Activated CD4-positive, alpha-beta memory T cell treated with anti-CD3 and anti-CD28 coated beads, Interleukin-2, amount 10 ng/mL, durations not matched to agents 7 days and 5 days (primary cell): ENCODE data around the gene GABBR1. TPM values are rescaled to one million over a fixed set of nuclear protein-coding genes. Genes with fewer than 3 reads are reported as not detected.

Source experiments
- CTCF ChIA-PET: fragments of 350-600 bp; sonication (Branson Sonifier 250); formaldehyde crosslinking; loops from one replicate; lab custom pipeline; 2021; ENCODE audit warnings: antibody characterized with exemption, inconsistent platforms; lab: Charles Lee
- POLR2A ChIA-PET: fragments of 350-600 bp; sonication (Branson Sonifier 250); formaldehyde crosslinking; loops from one replicate; lab custom pipeline; 2021; ENCODE audit warnings: antibody characterized with exemption; lab: Charles Lee
- DNase-seq: peaks from one replicate; pipeline ENCODE4 v3.0.0-alpha.2; 2020
- H3K27ac Mint-ChIP-seq: one replicate; pipeline ENCODE4 v1.8.0; 2021; ENCODE audit warnings: mild to moderate bottlenecking, mixed read lengths
- H3K27me3 Mint-ChIP-seq: one replicate; pipeline ENCODE4 v1.8.0; 2021; ENCODE audit warnings: mixed read lengths
- H3K36me3 Mint-ChIP-seq: one replicate; pipeline ENCODE4 v1.8.0; 2021; ENCODE audit warnings: low read depth, mixed read lengths
- H3K4me1 Mint-ChIP-seq: one replicate; pipeline ENCODE4 v1.8.0; 2021; ENCODE audit warnings: mixed read lengths
- H3K4me3 Mint-ChIP-seq: one replicate; pipeline ENCODE4 v1.8.0; 2021; ENCODE audit warnings: mild to moderate bottlenecking, mixed read lengths
- H3K9me3 Mint-ChIP-seq: one replicate; pipeline ENCODE4 v1.8.0; 2021; ENCODE audit warnings: mixed read lengths
- total RNA-seq, 2 experiments: library from RNA; stranded (reverse); gene quantifications; one replicate each; pipeline ENCODE4 v1.2.3, GENCODE V29; 2021

The GABBR1 gene
- total RNA-seq, 2 experiments from 2014 or later: 32.8 to 35.0 TPM

- DNase-seq: peak; percentile 98
- peak overlapping the region; percentile 96 for H3K27ac Mint-ChIP-seq
- H3K4me1 Mint-ChIP-seq: peaks cover 12% of the 10 kb centered on the region
- no peaks in the 10 kb centered on the region for H3K36me3 Mint-ChIP-seq
- peak overlapping the region; percentile 87 for H3K4me3 Mint-ChIP-seq
- POLR2A ChIA-PET: interaction anchor here (0.6 to 1.7 kb wide), 6 partner anchors 9 to 410 kb away, joined by 4 to 15 read pairs (median 5); partner anchors contain the start of gene GABBR1
- CTCF ChIA-PET: interaction anchor here (0.6 to 7.1 kb wide), 45 partner anchors 8 to 776 kb away, joined by 3 to 164 read pairs (median 5); partner anchors contain the start of genes GABBR1 and POLR1H
- H3K9me3 Mint-ChIP-seq: no peaks in the 10 kb centered on the region
- peaks cover 6% of the 10 kb centered on the region for H3K27me3 Mint-ChIP-seq
Measured at GRCh38 chr6:29649701-29650673, 17.0 kb upstream of the GABBR1 start.

GRCh38 chr6:29647927-29648642 lies 15.1 kb upstream of the GABBR1 start:
- no peaks in the 10 kb centered on the region for H3K9me3 Mint-ChIP-seq
- H3K4me1 Mint-ChIP-seq: peaks cover 13% of the 10 kb centered on the region
- H3K27ac Mint-ChIP-seq: no peak overlapping the region
- no peak for DNase-seq
- CTCF ChIA-PET: interaction anchor here (0.7 to 0.9 kb wide), 4 partner anchors 15 to 105 kb away, joined by 3 to 7 read pairs (median 4); partner anchors contain the start of gene GABBR1
- H3K36me3 Mint-ChIP-seq: no peaks in the 10 kb centered on the region
- POLR2A ChIA-PET: interaction anchor here (0.9 to 1.0 kb wide), 2 partner anchors 15 to 24 kb away, joined by 3 read pairs; partner anchors contain the start of gene GABBR1
- H3K27me3 Mint-ChIP-seq: peaks cover 2% of the 10 kb centered on the region
- H3K4me3 Mint-ChIP-seq: no peak overlapping the region

GRCh38 chr6:29641430-29642148 lies 8.6 kb upstream of the GABBR1 start:
- ChIA-PET POLR2A (interaction anchor here (1.4 to 2.3 kb wide), 3 partner anchors 8 to 13 kb away, joined by 6 to 15 read pairs (median 8); partner anchors contain the start of gene GABBR1), CTCF (interaction anchor here (0.9 to 6.9 kb wide), 5 partner anchors 8 to 660 kb away, joined by 3 to 164 read pairs (median 6); partner anchors contain the start of gene GABBR1)
- H3K27me3 Mint-ChIP-seq: peaks cover 6% of the 10 kb centered on the region
- peak; percentile 52 for DNase-seq
- no peaks in the 10 kb centered on the region for H3K9me3 Mint-ChIP-seq
- H3K4me3 Mint-ChIP-seq: peak overlapping the region; percentile 43
- H3K27ac Mint-ChIP-seq: peak overlapping the region; percentile 92
- no peaks in the 10 kb centered on the region for H3K36me3 Mint-ChIP-seq
- peaks cover 21% of the 10 kb centered on the region for H3K4me1 Mint-ChIP-seq

- Mint-ChIP-seq H3K27ac (no peak overlapping the region), H3K9me3 (no peaks in the 10 kb centered on the region), H3K4me1 (peaks cover 21% of the 10 kb centered on the region), H3K27me3 (peaks cover 18% of the 10 kb centered on the region), H3K36me3 (no peaks in the 10 kb centered on the region), H3K4me3 (no peak overlapping the region)
- DNase-seq: no peak
- POLR2A ChIA-PET: no interaction called here
- CTCF ChIA-PET: interaction anchor here (1.1 to 6.9 kb wide), 2 partner anchors 13 to 15 kb away, joined by 3 to 164 read pairs; no protein-coding TSS in a partner anchor
Measured at GRCh38 chr6:29637247-29637646, 4.3 kb upstream of the GABBR1 start.

GRCh38 chr6:29633534-29633905 lies 537 bp upstream of the GABBR1 start:
- DNase-seq: no peak
- no peaks in the 10 kb centered on the region for H3K9me3 Mint-ChIP-seq
- peaks cover 42% of the 10 kb centered on the region for H3K4me1 Mint-ChIP-seq
- CTCF ChIA-PET: interaction anchor here (1.1 to 2.2 kb wide), 5 partner anchors 8 to 21 kb away, joined by 3 to 16 read pairs (median 9); no protein-coding TSS in a partner anchor
- POLR2A ChIA-PET: interaction anchor here (1.0 to 1.3 kb wide), 5 partner anchors 8 to 796 kb away, joined by 3 to 11 read pairs (median 3); no protein-coding TSS in a partner anchor
- H3K4me3 Mint-ChIP-seq: peak overlapping the region; percentile 79
- peaks cover 10% of the 10 kb centered on the region for H3K36me3 Mint-ChIP-seq
- H3K27me3 Mint-ChIP-seq: peaks cover 46% of the 10 kb centered on the region
- H3K27ac Mint-ChIP-seq: no peak overlapping the region

GRCh38 chr6:29631860-29632731 lies 887 bp downstream of the GABBR1 start:
- peak; percentile 64 for DNase-seq
- H3K27me3 Mint-ChIP-seq: peaks cover 46% of the 10 kb centered on the region
- peak overlapping the region; percentile 79 for H3K4me3 Mint-ChIP-seq
- ChIA-PET CTCF (interaction anchor here (0.6 to 5.1 kb wide), 6 partner anchors 10 to 522 kb away, joined by 3 to 24 read pairs (median 7); no protein-coding TSS in a partner anchor), POLR2A (interaction anchor here (1.2 to 1.3 kb wide), 4 partner anchors 9 to 76 kb away, joined by 3 to 11 read pairs (median 4); no protein-coding TSS in a partner anchor)
- peak overlapping the region; percentile 57 for H3K27ac Mint-ChIP-seq
- H3K36me3 Mint-ChIP-seq: peaks cover 10% of the 10 kb centered on the region
- H3K9me3 Mint-ChIP-seq: no peaks in the 10 kb centered on the region
- H3K4me1 Mint-ChIP-seq: peaks cover 46% of the 10 kb centered on the region

- Mint-ChIP-seq H3K27me3 (peaks cover 51% of the 10 kb centered on the region), H3K4me3 (peak overlapping the region; percentile 79), H3K27ac (peak overlapping the region; percentile 57), H3K9me3 (no peaks in the 10 kb centered on the region), H3K36me3 (peaks cover 10% of the 10 kb centered on the region), H3K4me1 (peaks cover 46% of the 10 kb centered on the region)
- ChIA-PET POLR2A (no interaction called here), CTCF (interaction anchor here (0.9 to 5.1 kb wide), 3 partner anchors 19 to 23 kb away, joined by 3 to 24 read pairs (median 12); no protein-coding TSS in a partner anchor)
- DNase-seq: no peak
Measured at GRCh38 chr6:29631209-29631810, 1.7 kb downstream of the GABBR1 start.

GRCh38 chr6:29630315-29630714 lies 2.7 kb downstream of the GABBR1 start:
- CTCF ChIA-PET: interaction anchor here (1.9 to 5.1 kb wide), 3 partner anchors 11 to 24 kb away, joined by 6 to 24 read pairs (median 12); no protein-coding TSS in a partner anchor
- DNase-seq: no peak
- no peak overlapping the region for H3K27ac Mint-ChIP-seq
- H3K4me3 Mint-ChIP-seq: no peak overlapping the region
- H3K27me3 Mint-ChIP-seq: peaks cover 59% of the 10 kb centered on the region
- no peaks in the 10 kb centered on the region for H3K9me3 Mint-ChIP-seq
- H3K36me3 Mint-ChIP-seq: peaks cover 10% of the 10 kb centered on the region
- H3K4me1 Mint-ChIP-seq: peaks cover 46% of the 10 kb centered on the region
- POLR2A ChIA-PET: no interaction called here

GRCh38 chr6:29629571-29629970 lies 3.4 kb downstream of the GABBR1 start:
- peaks cover 61% of the 10 kb centered on the region for H3K27me3 Mint-ChIP-seq
- no peak overlapping the region for H3K27ac Mint-ChIP-seq
- peaks cover 10% of the 10 kb centered on the region for H3K36me3 Mint-ChIP-seq
- ChIA-PET CTCF (interaction anchor here (1.9 to 5.1 kb wide), 4 partner anchors 11 to 25 kb away, joined by 6 to 24 read pairs (median 9); no protein-coding TSS in a partner anchor), POLR2A (interaction anchor here (1.0 kb wide), 1 partner anchor 18 kb away, joined by 3 read pairs; no protein-coding TSS in a partner anchor)
- H3K9me3 Mint-ChIP-seq: no peaks in the 10 kb centered on the region
- DNase-seq: no peak
- H3K4me3 Mint-ChIP-seq: no peak overlapping the region
- H3K4me1 Mint-ChIP-seq: peaks cover 46% of the 10 kb centered on the region

- Mint-ChIP-seq H3K27ac (no peak overlapping the region), H3K27me3 (peaks cover 56% of the 10 kb centered on the region), H3K36me3 (peaks cover 10% of the 10 kb centered on the region), H3K4me1 (peaks cover 45% of the 10 kb centered on the region), H3K4me3 (peak overlapping the region; percentile 79), H3K9me3 (no peaks in the 10 kb centered on the region)
- ChIA-PET CTCF (interaction anchor here (0.6 to 5.1 kb wide), 8 partner anchors 9 to 31 kb away, joined by 3 to 24 read pairs (median 4); no protein-coding TSS in a partner anchor), POLR2A (interaction anchor here (1.0 kb wide), 1 partner anchor 17 kb away, joined by 3 read pairs; no protein-coding TSS in a partner anchor)
- peak; percentile 55 for DNase-seq
Measured at GRCh38 chr6:29628419-29629281, 4.3 kb downstream of the GABBR1 start.
